ENCODE data around the gene MORN1. TPM values are rescaled to one million over a fixed set of nuclear protein-coding genes. Genes with fewer than 3 reads are reported as not detected.

The MORN1 gene
- total and polyA plus RNA-seq, 2 of the 8 experiments (the other 6 are each of a cell fraction or from before 2014, with no cell fraction given), result 5.0 to 9.1 TPM

- TF ChIP-seq HDAC2 (IDR thresholded peaks at IDR 0.05; ENCODE audit: borderline replicate concordance in 1 of 2, low read depth in 2 of 2, low read length in 2 of 2), result no peak
- TF ChIP-seq TAF7 (optimal IDR thresholded peaks at IDR 0.05; ENCODE audit: borderline replicate concordance, low read depth, low read length), result no peak
- TF ChIP-seq RBBP5 (IDR thresholded peaks at IDR 0.05; ENCODE audit: borderline replicate concordance, low read depth, low read length), result no peak
Measured at GRCh38 chr1:2415801-2416208, 24.5 kb upstream of the MORN1 start (continued).

All from H1 (cell line).